Common myeloid progenitor, CD34-positive (primary cell): ENCODE results near the gene UQCC3.
"Not testable (repeated sequence)": the region's sequence is repeated elsewhere in the genome, so short reads cannot be mapped to it uniquely, and the experiment has no call there.

Experiments used
- CTCF ChIA-PET: fragments of 350-600 bp; sonication (Branson Sonifier 250); formaldehyde crosslinking; loops from one replicate; lab custom pipeline; 2021; ENCODE audit warnings: antibody characterized with exemption; lab: Charles Lee
- POLR2A ChIA-PET: fragments of 350-600 bp; sonication (Branson Sonifier 250); formaldehyde crosslinking; loops from one replicate; lab custom pipeline; 2021; ENCODE audit warnings: antibody characterized with exemption; lab: Charles Lee
- DNase-seq, 3 donors: peaks; one replicate each; pipeline versions ENCODE4 v3.0.0 to v3.0.0-alpha.2; 2013
- H3K27ac ChIP-seq, 2 experiments: 1 replicate in 1 of 2; 2 replicates in 1 of 2; pipeline ENCODE4 v1.7.0; 2013; ENCODE audit warnings: inconsistent platforms in 2 of 2, low read length in 2 of 2, mild to moderate bottlenecking in 2 of 2, low read depth in 1 of 2, moderate library complexity in 1 of 2; ENCODE audit not compliant: severe bottlenecking in 2 of 2, insufficient read depth in 1 of 2, poor library complexity in 1 of 2
- H3K27me3 ChIP-seq, 5 experiments: replicated peaks in 2 of 5; 1 replicate in 3 of 5; 2 replicates in 2 of 5; pipeline versions ENCODE4 v1.6.1 to v1.7.0; 2013; ENCODE audit warnings: low read length in 4 of 5, mild to moderate bottlenecking in 2 of 5, moderate library complexity in 2 of 5, inconsistent platforms in 1 of 5; ENCODE audit not compliant: insufficient read depth in 5 of 5, control insufficient read depth in 4 of 5
- H3K36me3 ChIP-seq, 4 experiments: 1 replicate in 2 of 4; 2 replicates in 2 of 4; pipeline versions ENCODE4 v1.6.1 to v1.7.0; 2013; ENCODE audit warnings: low read length in 3 of 4, control low read depth in 1 of 4, mild to moderate bottlenecking in 1 of 4; ENCODE audit not compliant: control insufficient read depth in 4 of 4, insufficient read depth in 4 of 4
- H3K4me1 ChIP-seq, 4 experiments: 1 replicate in 3 of 4; 2 replicates in 1 of 4; pipeline versions ENCODE4 v1.6.1 to v1.7.1; 2013; ENCODE audit warnings: low read length in 3 of 4, mild to moderate bottlenecking in 3 of 4, control low read depth in 1 of 4, inconsistent platforms in 1 of 4, moderate library complexity in 1 of 4; ENCODE audit not compliant: control insufficient read depth in 4 of 4, insufficient read depth in 4 of 4; ENCODE audit errors: control extremely low read depth in 1 of 4
- H3K4me3 ChIP-seq, 7 experiments: 1 replicate in 4 of 7; 2 replicates in 3 of 7; pipeline versions ENCODE4 v1.5.1 to v1.7.0; 2013; ENCODE audit warnings: mild to moderate bottlenecking in 7 of 7, low read length in 6 of 7, moderate library complexity in 6 of 7, inconsistent platforms in 2 of 7, low read depth in 2 of 7, control low read depth in 1 of 7; ENCODE audit not compliant: insufficient read depth in 4 of 7, control insufficient read depth in 1 of 7; ENCODE audit errors: extremely low read depth in 1 of 7
- H3K9me3 ChIP-seq, 5 experiments: 1 replicate in 4 of 5; 2 replicates in 1 of 5; pipeline versions ENCODE4 v1.6.1 to v1.7.1; 2013; ENCODE audit warnings: low read length in 4 of 5, mild to moderate bottlenecking in 2 of 5, inconsistent platforms in 1 of 5, low read depth in 1 of 5, moderate library complexity in 1 of 5; ENCODE audit not compliant: control insufficient read depth in 4 of 5, insufficient read depth in 2 of 5; ENCODE audit errors: control extremely low read depth in 1 of 5
- WGBS: methylation state at CpG from one replicate; pipeline ENCODE4 v1.1.5; 2013; ENCODE audit not compliant: insufficient coverage; 5-methylcytosine and 5-hydroxymethylcytosine counted together

UQCC3 gene

GRCh38 chr11:62689421-62690183, 18.1 kb downstream of the UQCC3 start, which contains the start of gene LRRN4CL:
Gene LRRN4CL (minus strand): TSS chr11:62689530. CDS start chr11:62688508, 1,022 bp downstream.
- Histone ChIP-seq H3K36me3 (peaks cover 3 to 43% (median 27%) of the 10 kb centered on the region in 4 experiments), H3K4me1 (peaks cover 0 to 12% (median 5%) of the 10 kb centered on the region in 4 experiments), H3K9me3 (no peaks in the 10 kb centered on the region), H3K27me3 (peaks cover 0 to 20% (median 2%) of the 10 kb centered on the region in 5 experiments), H3K27ac (no peak within 1 kb of the TSS), H3K4me3 (no peak within 1 kb of the TSS)
- 88% methylated on average over 7 of the region's 11 CpGs for whole genome bisulfite sequencing
- CTCF ChIA-PET = interaction anchor here (1.0 to 8.7 kb wide), 5 partner anchors 9 to 114 kb away, joined by 3 to 98 read pairs (median 5); partner anchors contain the start of gene EML3
- POLR2A ChIA-PET = interaction anchor here (0.7 to 1.0 kb wide), 2 partner anchors 118 to 122 kb away, joined by 3 to 8 read pairs; no protein-coding TSS in a partner anchor
- no peak for DNase-seq

- H3K27me3 ChIP-seq, DNase-seq, H3K27ac ChIP-seq, H3K9me3 ChIP-seq, POLR2A ChIA-PET, H3K4me1 ChIP-seq, H3K4me3 ChIP-seq: not testable (repeated sequence)
- peaks cover 3 to 46% (median 30%) of the 10 kb centered on the region in 4 experiments for H3K36me3 ChIP-seq
- no CpG with 5 or more reads among the region's 4 CpGs for WGBS
- CTCF ChIA-PET = interaction anchor here (0.7 to 8.7 kb wide), 17 partner anchors 8 to 493 kb away, joined by 3 to 98 read pairs (median 9); partner anchors contain the start of genes BSCL2, GNG3, TUT1 and UQCC3
Observed at GRCh38 chr11:62693624-62694023, 22.2 kb downstream of the UQCC3 start.

DNA sequence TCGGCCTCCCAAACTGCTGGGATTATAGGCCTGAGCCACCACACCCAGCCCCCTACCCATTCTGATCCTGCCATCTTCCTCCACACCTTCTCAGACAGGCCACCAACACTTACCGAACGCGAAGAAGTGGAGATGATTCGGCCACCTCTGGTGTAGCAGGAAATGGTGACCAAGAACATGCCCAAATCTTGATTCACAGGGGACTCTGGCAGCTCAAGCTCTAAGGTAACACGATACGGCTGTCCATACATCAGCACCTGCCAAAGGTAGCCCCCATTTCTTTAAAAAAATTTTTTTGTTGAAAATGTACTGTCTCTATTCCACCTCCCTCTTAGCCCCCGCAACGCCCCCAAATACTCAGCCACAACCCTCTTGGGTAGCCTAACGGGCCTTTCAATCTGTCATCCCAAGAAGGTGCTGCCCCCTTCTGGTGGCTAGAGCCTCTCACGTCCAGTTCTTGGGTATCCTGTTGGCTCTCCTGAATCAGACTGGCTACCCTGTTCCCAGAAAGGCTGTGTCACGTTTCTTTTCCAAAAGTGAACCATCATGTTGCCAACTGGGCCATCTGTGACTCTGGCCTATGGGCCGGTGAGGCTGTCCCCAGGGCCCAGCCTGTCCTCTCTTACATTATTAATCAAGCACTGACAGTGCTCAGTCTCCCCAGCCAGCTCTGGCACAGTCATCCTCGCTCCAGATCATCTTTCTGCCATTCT, 23.1 kb downstream of the UQCC3 start:
- peak; percentile 80 to 89 (median 83) for DNase-seq

DNA sequence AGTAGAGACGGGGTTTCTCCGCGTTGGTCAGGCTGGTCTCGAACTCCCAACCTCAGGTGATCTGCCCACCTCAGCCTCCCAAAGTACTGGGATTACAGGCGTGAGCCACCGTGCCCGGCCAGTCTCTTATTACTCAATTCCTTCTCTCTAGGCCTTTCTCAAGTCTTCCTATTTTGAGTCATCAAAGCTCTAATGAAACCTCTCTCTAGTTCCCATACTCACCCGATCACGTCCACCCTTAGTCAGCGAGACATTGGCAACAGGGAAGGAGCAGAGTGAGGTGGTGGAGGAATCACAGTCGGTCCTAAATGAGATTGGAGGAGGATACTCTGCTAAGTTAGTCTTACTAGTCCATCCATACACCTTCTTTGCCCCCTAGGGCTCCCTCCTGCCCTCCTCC, 30.8 kb downstream of the UQCC3 start:
- CTCF ChIA-PET = interaction anchor here (0.8 to 1.9 kb wide), 6 partner anchors 10 to 308 kb away, joined by 3 to 5 read pairs (median 4); no protein-coding TSS in a partner anchor

More for the DNA sequence above, 23.1 kb downstream of the UQCC3 start:
- Histone ChIP-seq H3K9me3 (no peaks in the 10 kb centered on the region), H3K4me3 (no peak overlapping the region), H3K27ac (no peak overlapping the region), H3K27me3 (no peaks in the 10 kb centered on the region), H3K4me1 (no peaks in the 10 kb centered on the region), H3K36me3 (peaks cover 3 to 43% (median 30%) of the 10 kb centered on the region in 4 experiments)
- CTCF ChIA-PET = interaction anchor here (0.7 to 8.7 kb wide), 19 partner anchors 9 to 152 kb away, joined by 3 to 98 read pairs (median 8); partner anchors contain the start of genes BSCL2, GNG3, LBHD1 and MTA2
- POLR2A ChIA-PET = no interaction called here
- WGBS = 56% methylated on average over 12 of the region's 14 CpGs

DNA sequence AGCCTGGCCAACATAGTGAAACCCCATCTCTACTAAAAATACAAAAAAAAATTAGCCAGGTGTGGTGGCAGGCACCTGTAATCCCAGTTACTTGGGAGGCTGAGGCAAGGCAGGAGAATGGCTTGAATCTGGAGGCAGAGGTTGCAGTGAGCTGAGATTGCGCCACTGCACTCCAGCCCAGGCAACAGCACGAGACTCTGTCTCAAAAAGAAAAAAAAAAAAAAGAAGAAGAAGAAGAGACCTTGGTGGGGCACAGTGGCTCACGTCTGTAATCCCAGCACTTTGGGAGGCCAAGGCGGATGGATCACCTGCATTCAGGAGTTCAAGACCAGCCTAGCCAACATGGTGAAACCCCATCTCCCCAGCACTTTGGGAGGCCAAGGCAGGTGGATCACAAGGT, 32.4 kb downstream of the UQCC3 start:
- POLR2A ChIA-PET, DNase-seq, H3K4me3 ChIP-seq, H3K27me3 ChIP-seq, H3K9me3 ChIP-seq, H3K27ac ChIP-seq: not testable (repeated sequence)
- CTCF ChIA-PET = interaction anchor here (2.0 to 3.9 kb wide), 3 partner anchors 9 to 112 kb away, joined by 5 to 18 read pairs (median 16); partner anchors contain the start of gene TUT1
- 91% methylated on average over 2 of the region's 4 CpGs for WGBS
- H3K4me1 ChIP-seq = peaks cover 6 to 40% (median 32%) of the 10 kb centered on the region in 4 experiments
- H3K36me3 ChIP-seq = peaks cover 0 to 16% (median 6%) of the 10 kb centered on the region in 4 experiments

More for the DNA sequence above, 30.8 kb downstream of the UQCC3 start:
- Histone ChIP-seq H3K9me3 (no peaks in the 10 kb centered on the region), H3K4me3 (no peak overlapping the region), H3K4me1 (peaks cover 6 to 23% (median 20%) of the 10 kb centered on the region in 4 experiments), H3K27me3 (no peaks in the 10 kb centered on the region), H3K36me3 (peaks cover 0 to 19% (median 6%) of the 10 kb centered on the region in 4 experiments), H3K27ac (no peak overlapping the region)
- POLR2A ChIA-PET = no interaction called here
- WGBS = 100% methylated on average over 4 of the region's 11 CpGs
- DNase-seq = no peak

GRCh38 chr11:62705413-62705812, 33.9 kb downstream of the UQCC3 start:
- no peaks in the 10 kb centered on the region for H3K9me3 ChIP-seq
- peak overlapping the region; percentile 89 to 92 for H3K27ac ChIP-seq
- no peaks in the 10 kb centered on the region for H3K27me3 ChIP-seq
- DNase-seq = peak in 1 of 3 donors; percentile 27
- peaks cover 8 to 51% (median 42%) of the 10 kb centered on the region in 4 experiments for H3K4me1 ChIP-seq
- H3K36me3 ChIP-seq = peaks cover 0 to 19% (median 8%) of the 10 kb centered on the region in 4 experiments
- H3K4me3 ChIP-seq = peak overlapping the region in 6 of 7 experiments; percentile 70 to 90 (median 76)
- POLR2A ChIA-PET = interaction anchor here (1.4 to 1.7 kb wide), 2 partner anchors 24 to 114 kb away, joined by 6 read pairs; partner anchors contain the start of gene TUT1
- 68% methylated on average over 7 of the region's 7 CpGs for WGBS
- CTCF ChIA-PET = interaction anchor here (1.0 to 3.9 kb wide), 9 partner anchors 9 to 113 kb away, joined by 3 to 16 read pairs (median 5); partner anchors contain the start of genes LRRN4CL and TUT1
